Measurements from ENCODE around the gene TMEM54.

GRCh38 chr1:32904797-32905196 lies 3.6 kb upstream of the TMEM54 start:
- TF ChIP-seq CTCF (IDR thresholded peaks at IDR 0.05) (no peak), EZH2 (IDR thresholded peaks at IDR 0.05) (no peak), EZH2phosphoT487 (IDR thresholded peaks at IDR 0.05) (no peak)
